ENCODE measurements around the gene ZSWIM2. TPM values are rescaled to one million over a fixed set of nuclear protein-coding genes. Genes with fewer than 3 reads are reported as not detected.
"Not testable (repeated sequence)": the region's sequence is repeated elsewhere in the genome, so short reads cannot be mapped to it uniquely, and the experiment has no call there.

The ZSWIM2 gene
- total RNA-seq, 2 experiments from 2014 or later, result not detected

DNA sequence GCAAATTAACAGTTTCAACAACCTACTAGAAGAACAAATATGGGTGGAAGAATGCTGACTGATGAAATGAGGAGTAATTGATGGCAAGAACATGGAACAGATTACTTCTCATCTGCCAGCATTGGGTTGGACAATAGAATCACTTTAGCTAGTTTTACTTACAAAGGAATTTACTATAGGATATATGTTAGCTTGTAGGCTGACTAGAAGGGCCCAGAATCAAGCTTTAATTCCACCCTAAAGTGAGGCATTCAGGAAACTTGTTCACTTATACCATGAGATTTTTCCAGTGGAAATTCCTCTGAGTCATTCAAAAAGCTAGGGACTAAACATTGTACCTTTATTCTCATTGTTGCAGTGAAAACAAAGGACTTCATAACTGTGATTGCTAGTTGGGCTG lies 5.0 kb upstream of the ZSWIM2 start:
- CTCF ChIA-PET, result no interaction called here
- POLR2A ChIA-PET, result no interaction called here

DNA sequence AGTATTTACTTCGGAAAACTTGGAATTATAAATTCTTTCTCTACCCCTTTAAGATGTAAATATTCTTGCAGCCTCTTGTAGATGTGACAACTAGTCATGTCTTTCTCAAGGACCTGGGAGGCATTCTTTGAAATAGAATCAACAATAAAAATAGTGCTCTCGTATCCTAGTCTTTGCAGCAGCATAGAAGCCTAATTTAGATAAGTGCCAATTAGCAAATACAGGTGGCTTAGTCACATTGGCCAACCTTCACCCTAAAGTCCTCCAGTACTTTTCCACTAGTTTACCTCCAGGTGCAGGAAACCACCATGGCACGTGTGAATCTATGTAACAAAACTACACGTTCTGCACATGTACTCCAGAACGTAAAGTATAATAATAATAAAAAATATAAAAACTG lies 3.5 kb upstream of the ZSWIM2 start:
- ChIA-PET POLR2A (no interaction called here), CTCF (no interaction called here)

DNA sequence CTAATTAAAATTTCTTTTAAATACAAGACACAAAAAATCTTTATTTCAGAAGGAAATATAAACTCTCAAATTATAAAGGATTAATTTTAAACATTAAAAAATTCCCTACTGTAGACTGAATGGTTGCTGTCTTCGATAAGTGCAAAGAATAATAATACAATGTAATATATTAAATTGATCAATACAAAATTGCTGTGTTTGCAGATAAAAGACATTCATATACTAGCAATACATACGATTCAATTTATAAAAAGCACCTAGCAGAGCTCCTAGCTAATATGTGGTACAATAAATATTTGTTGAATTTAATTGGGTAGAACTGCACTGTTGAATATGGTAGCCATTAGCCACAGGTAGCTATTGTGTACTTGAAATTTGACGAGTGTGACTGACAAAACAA lies 6.6 kb downstream of the ZSWIM2 start:
- CTCF ChIA-PET, result no interaction called here
- POLR2A ChIA-PET, result no interaction called here

DNA sequence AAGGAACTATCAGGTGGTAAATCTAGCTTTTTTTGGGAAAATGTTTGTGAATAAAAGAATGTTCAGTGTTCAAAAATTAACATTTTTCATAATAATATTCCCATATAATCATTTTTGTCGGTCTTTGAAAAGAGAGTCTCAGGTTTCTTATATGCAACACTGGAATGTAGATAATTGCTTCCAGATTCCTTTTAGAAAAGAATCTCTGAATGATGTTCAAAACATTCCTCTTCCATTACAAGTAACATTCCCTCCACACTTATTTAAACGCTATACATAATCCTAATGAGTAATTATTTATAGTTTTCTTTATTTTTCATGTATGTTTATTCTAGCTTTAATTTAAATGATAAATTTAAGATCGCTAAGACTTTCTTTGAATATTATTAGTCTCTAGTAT lies 7.0 kb downstream of the ZSWIM2 start:
- CTCF ChIA-PET, result no interaction called here
- POLR2A ChIA-PET, result no interaction called here

DNA sequence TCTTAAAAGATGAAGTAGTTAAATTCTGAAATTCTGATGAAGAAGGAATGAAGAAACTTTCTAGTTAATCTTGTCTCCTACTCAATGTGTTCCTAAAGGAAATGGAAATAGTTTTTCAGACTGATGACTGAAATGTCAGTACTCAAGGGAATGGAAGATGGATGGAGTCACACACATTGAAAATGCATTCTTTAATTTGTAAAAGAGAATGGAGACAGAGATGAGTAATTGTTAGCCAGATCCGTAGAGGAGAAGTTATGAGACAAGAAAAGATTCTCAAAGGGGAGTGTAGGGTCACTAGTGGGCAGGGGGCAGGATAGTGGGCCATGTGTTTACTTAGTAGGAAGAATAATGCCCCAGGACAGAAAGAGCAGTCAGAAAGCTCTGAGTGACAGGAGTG lies 13.3 kb downstream of the ZSWIM2 start:
- POLR2A ChIA-PET, result no interaction called here
- CTCF ChIA-PET, result no interaction called here

DNA sequence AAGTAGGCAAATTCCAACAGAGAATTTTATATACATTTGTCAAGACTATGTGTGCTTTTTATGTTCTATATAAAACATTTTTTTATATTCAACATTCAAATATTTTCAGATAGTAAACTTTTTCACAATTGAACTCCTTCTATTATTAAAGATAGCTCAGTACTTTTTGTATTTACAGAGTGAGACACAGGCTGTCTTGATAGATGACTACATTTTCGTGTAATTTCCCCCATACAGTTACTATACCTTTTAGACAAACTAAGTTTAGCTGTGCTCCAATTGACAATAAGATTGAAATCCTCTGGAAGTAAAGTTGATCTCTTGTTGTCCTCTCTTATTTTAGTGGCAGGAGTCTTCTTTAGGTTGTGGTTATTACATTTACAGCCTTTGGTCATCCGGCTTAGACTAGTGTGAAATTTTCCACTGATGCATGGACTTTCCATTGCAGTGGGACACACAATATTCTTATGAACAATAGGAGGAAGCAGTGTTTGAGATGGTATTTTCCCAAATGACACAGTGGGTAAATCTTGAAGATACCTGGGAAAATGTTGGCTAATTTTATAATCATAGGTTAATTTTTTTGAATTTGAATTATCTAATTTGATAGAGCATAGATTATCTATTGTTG lies 21.0 kb downstream of the ZSWIM2 start:
- CTCF ChIA-PET, result no interaction called here
- POLR2A ChIA-PET, result no interaction called here

DNA sequence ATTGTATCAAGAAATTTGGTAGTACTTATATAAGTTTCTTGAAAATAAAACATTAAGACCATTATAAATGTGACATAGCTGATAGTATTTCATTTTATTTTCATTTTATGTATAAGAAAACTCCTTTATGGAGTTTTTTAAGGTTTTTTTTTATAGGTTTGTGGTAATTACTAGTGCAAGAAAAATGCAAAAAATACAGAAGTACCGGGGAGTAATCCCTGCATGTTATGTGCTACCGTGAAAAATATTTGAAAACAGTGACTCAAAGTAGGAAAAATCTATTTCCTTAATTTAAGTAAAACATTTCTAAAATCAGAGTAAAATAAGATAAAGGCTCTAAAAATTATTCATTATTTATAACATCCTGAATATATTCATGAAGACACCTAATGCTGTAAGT lies 21.6 kb downstream of the ZSWIM2 start:
- ChIA-PET POLR2A (no interaction called here), CTCF (no interaction called here)

DNA sequence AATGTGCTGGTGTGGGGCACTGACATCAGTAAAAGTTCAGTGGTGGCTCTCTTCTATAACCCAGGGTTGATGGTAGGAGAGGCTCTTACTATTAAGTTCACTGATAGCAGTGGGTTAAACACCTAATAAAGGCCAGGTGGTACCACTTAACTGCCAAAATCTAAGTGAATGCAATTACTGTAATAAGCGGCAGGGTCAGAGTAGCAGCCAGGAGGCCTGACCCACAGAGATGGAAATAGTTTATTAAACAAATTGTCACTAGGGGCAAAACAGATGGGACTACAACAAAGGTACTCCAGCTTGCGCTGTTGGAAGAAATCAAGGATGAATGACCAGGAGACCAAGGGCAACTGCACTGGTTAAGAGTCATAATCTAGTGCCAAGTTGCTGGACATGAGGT lies 26.6 kb downstream of the ZSWIM2 start:
- ChIA-PET POLR2A (no interaction called here), CTCF (no interaction called here)

DNA sequence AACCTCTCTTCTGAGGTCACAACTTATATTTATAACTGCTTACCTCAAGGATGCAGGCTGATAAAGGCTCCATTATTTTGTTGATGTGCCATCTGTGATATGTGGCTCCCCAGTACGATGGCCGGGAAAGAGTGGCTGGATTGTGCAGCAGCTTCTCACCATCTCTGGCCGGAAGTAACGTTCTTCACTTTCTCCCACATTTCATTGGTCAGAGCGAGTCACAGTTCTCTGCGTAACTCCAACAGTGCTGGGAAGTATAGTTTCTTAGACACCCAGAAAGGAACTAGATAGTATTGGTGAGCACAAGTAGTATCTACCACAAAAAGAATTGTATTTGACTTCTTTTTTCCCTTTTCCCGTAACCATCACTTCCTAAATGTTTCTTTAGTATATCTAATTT lies 28.7 kb downstream of the ZSWIM2 start:
- ChIA-PET POLR2A (no interaction called here), CTCF (no interaction called here)

DNA sequence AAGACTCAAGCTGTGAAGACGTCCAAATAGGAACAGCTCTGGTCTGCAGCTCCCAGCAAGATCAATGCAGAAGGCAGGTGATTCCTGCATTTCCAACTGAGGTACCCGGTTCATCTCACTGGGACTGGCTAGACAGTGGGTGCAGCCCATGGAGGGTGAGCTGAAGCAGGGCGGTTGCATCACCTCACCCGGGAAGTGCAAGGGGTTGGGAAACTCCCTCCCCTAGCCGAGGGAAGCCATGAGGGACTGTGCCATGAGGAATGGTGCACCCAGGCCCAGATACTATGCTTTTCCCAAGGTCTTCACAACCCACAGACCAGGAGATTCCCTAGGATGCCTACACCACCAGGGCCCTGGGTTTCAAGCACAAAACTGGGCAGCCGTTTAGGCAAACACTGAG lies 37.2 kb downstream of the ZSWIM2 start:
- POLR2A ChIA-PET, CTCF ChIA-PET: not testable (repeated sequence)

DNA sequence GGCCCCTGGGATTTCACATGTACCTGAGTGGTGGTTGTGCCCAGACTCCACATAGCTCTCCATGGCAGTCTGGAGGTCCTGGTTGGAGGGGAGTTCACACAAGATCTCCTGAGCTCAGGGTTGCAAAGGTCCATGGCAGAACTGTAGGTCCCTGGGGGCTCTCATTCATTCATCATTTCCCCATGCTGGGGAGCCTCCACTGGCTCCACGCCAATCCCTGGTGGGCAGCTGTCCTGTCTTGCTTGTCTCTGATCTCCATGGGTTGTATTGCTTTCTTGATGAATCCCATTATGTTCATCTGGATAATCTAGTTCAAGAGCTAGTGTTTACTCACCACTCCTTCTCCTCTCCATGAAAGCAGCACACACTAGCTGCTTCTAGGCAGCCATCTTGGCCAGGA lies 42.4 kb downstream of the ZSWIM2 start:
- ChIA-PET CTCF (no interaction called here), POLR2A (no interaction called here)

DNA sequence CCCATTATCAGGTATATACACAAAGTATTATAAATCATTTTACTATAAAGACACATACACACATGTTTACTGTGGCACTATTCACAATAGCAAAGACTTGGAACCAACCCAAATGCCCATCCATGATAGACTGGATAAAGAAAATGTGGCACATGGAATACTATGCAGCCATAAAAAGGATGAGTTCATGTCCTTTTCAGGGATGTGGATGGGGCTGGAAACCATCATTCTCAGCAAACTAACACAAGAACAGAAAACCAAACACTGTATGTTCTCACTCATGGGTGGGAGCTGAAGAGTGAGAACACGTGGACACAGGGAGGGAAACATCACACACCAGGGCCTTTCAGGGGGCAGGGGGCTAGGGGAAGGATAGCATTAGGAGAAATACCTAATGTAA lies 50.4 kb downstream of the ZSWIM2 start:
- POLR2A ChIA-PET, CTCF ChIA-PET: not testable (repeated sequence)

DNA sequence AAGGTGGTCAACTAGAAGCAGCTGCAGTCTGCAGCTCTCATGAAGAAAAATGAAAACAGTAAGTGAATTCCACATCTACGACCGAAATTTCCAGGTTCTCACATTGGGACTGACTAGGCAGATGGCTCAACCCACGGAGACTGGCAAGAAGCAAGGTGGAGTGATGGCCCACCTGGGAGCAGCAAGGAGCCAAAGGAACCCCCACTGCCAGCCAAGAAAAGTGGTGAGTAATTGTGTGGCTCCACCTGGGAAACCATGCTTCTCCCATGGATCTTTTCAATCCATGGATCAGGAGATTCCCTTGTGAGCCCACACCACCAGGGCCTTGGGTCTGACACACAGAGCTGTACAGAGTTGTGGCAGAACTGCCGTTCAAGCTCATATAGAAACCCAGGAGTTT lies 64.0 kb downstream of the ZSWIM2 start:
- CTCF ChIA-PET, result no interaction called here
- POLR2A ChIA-PET, result no interaction called here

DNA sequence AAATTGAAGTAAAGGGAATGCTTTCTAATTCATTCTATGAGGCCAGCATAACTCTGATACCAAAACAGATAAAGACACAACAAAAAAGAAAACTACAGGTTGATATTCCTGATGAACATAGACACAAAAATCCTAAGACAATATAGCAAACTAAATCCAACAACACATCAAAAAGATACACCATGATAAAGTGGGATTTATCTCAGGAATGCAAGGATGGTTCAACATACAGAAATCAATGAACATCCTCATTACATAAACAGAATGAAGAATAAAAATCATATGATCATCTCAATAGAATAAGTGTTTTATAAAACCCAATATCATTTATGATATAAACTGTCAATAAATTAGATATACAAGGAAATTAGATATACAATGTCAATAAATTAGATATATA lies 65.7 kb downstream of the ZSWIM2 start:
- CTCF ChIA-PET, result no interaction called here

DNA sequence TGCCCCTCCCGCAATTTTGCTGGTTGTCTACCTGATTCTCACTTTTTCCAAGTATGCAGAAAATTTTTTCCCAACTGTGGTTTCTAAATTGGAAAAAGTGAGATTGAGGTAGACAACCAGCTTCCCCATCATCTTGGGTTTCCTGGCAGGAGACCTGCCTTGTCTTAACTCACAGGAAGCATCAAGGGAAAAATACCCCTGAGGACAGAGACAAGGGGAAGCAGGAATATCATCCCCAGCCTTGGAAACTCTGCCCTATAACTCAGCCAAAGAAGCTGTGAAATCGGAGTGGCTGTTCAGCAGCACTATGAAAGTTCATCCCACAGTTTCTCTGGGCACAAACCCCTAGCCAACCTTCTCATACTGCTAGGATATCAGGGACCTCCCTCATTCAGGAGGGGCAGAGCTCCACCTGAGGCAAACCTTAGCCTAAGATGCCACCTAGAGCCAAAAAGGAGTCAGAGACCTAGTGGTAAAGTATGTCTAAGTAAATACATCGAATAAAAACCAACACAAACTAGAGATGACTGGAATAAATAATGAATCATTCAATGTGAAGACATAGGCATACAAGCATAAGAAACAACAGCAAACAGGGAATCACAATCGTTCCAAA lies 68.2 kb downstream of the ZSWIM2 start:
- ChIA-PET CTCF (interaction anchor here (0.6 kb wide), 1 partner anchor 15 kb away, joined by 5 read pairs; no protein-coding TSS in a partner anchor), POLR2A (no interaction called here)

More for the DNA sequence above, 65.7 kb downstream of the ZSWIM2 start:
- POLR2A ChIA-PET, result no interaction called here

Other genes starting within 250 kb of the ZSWIM2 start
- gene FAM171B, start 155.1 kb downstream of the ZSWIM2 start, total RNA-seq, result 1 to 10 TPM in 1 of 2 experiments, under 1 TPM in 1; 0.73 to 1.1 TPM